Cardiac muscle cell (in vitro differentiated cells and primary cell): Measurements from ENCODE around the gene SELENOF. TPM values are rescaled to one million over a fixed set of nuclear protein-coding genes. Genes with fewer than 3 reads are reported as not detected.

Experiments
- DNase-seq, 2 donors: peaks; one replicate each; pipeline versions ENCODE4 v3.0.0 to v3.0.0-alpha.2; 2010 to 2017; ENCODE audit warnings: low read depth in 1 of 2, low spot score in 1 of 2
- H3K27ac ChIP-seq: fragments of 200-600 bp; sonication (generic); 2 replicates; pipeline ENCODE4 v1.5.1; 2016
- H3K27me3 ChIP-seq: fragments of 200-600 bp; sonication (generic); 2 replicates; pipeline ENCODE4 v1.6.0; 2016; ENCODE audit warnings: control low read depth
- H3K36me3 ChIP-seq: fragments of 200-600 bp; sonication (generic); 2 replicates; pipeline ENCODE4 v1.5.1; 2016; ENCODE audit warnings: control low read depth
- H3K4me1 ChIP-seq: fragments of 200-600 bp; sonication (generic); 2 replicates; pipeline ENCODE4 v1.8.1; 2017; ENCODE audit warnings: low read depth, mild to moderate bottlenecking, mixed run types
- H3K4me3 ChIP-seq: fragments of 200-600 bp; sonication (generic); 2 replicates; pipeline ENCODE4 v1.5.1; 2016; ENCODE audit warnings: mild to moderate bottlenecking
- H3K9me3 ChIP-seq: fragments of 200-600 bp; sonication (generic); 2 replicates; pipeline ENCODE4 v1.5.1; 2017; ENCODE audit warnings: low read depth, mild to moderate bottlenecking, control low read depth
- CTCF ChIP-seq: IDR thresholded peaks from 2 replicates; pipeline ENCODE4 v1.5.1; 2012; ENCODE audit warnings: low read depth, mild to moderate bottlenecking, low read length
- polyA plus RNA-seq: library from polyadenylated mRNA; unstranded; fragments of >200 nt; fragmentation: Nextera tagmentation; extraction: Ambion mirVana; gene quantifications from 2 replicates; pipeline ENCODE4 v1.2.1, GENCODE V29; 2016
- total RNA-seq: library from RNA; depleted of rRNA; stranded (reverse); fragments of >200 nt; gene quantifications from 2 replicates; pipeline ENCODE4 v1.2.3, GENCODE V29; 2016

SELENOF gene
- total and polyA plus RNA-seq, 2 experiments from 2014 or later: 37.6 to 116 TPM

- no peak for DNase-seq
Observed at GRCh38 chr1:86860020-86860419, 53.9 kb downstream of the SELENOF start.

DNA sequence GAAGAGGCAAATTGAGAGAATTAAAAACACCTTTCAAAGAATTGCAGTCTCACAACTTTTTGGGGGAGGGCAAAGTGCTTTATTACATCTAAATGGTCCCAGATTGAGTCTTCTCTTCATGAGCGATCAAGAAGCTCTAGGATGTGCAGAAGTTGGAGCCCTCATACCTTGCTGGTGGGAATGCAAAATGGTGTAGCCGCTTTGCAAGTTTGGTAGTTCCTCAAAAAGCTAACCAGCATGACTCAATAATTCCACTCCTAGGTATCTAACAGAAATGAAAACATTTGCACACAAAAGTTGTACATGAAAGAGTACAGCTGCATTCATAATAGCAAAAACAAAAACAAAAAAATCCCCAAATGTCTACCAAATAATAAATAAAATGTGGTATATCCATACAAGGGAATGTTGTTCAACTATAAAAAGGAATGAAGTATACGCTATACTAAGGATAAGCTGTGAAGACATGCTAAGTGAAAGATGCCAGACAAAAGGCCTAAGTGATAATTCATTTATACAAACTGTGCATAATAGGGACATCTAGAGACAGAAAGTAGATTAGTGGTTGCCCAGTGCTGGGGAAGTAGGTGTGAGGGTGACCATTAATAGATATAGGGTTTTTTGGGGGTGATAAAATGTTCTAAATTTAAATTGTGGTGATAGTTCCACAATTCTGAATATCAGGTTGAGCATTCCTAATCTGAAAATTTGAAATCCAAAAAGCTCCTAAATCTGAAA is 55.2 kb downstream of the SELENOF start:
- Histone ChIP-seq H3K27me3 (no peaks in the 10 kb centered on the region), H3K9me3 (no peaks in the 10 kb centered on the region), H3K4me1 (peaks cover 6% of the 10 kb centered on the region), H3K27ac (no peak overlapping the region), H3K36me3 (peaks cover 5% of the 10 kb centered on the region), H3K4me3 (no peak overlapping the region)
- no peak for TF ChIP-seq CTCF
- no peak for DNase-seq

More at GRCh38 chr1:86860020-86860419, 53.9 kb downstream of the SELENOF start:
- Histone ChIP-seq H3K36me3 (peaks cover 5% of the 10 kb centered on the region), H3K27ac (no peak overlapping the region), H3K4me1 (peaks cover 6% of the 10 kb centered on the region), H3K27me3 (no peaks in the 10 kb centered on the region), H3K9me3 (no peaks in the 10 kb centered on the region), H3K4me3 (no peak overlapping the region)
- TF ChIP-seq CTCF: no peak

DNA sequence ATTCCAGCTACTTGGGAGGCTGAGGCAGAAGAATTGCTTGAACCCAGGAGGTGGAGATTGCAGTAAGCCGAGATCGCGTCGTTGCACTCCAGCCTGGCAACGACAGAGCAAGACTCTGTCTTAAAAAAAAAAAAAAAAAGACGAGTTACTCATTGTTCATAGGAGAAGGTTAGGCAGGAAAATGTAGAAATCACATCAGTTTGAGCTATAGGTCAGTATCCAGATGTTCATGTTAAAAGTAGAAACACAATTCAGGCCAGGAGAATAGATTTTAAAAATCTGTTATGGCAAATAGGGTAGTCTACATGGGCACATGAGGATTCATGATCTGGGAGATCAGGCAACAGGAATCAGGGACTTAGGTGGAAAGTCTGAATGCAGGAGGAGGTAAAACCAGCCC is 57.7 kb downstream of the SELENOF start:
- DNase-seq: no peak
- no peaks in the 10 kb centered on the region for H3K27me3 ChIP-seq
- no peak for TF ChIP-seq CTCF

GRCh38 chr1:86854352-86854751 is 59.6 kb downstream of the SELENOF start:
- Histone ChIP-seq H3K36me3 (no peaks in the 10 kb centered on the region), H3K27me3 (no peaks in the 10 kb centered on the region), H3K4me3 (no peak overlapping the region), H3K9me3 (no peaks in the 10 kb centered on the region), H3K4me1 (no peaks in the 10 kb centered on the region), H3K27ac (no peak overlapping the region)
- no peak for TF ChIP-seq CTCF
- DNase-seq: no peak

More for the DNA sequence above, 57.7 kb downstream of the SELENOF start:
- Histone ChIP-seq H3K9me3 (no peaks in the 10 kb centered on the region), H3K4me3 (no peak overlapping the region), H3K4me1 (no peaks in the 10 kb centered on the region), H3K27ac (no peak overlapping the region), H3K36me3 (no peaks in the 10 kb centered on the region)

GRCh38 chr1:86852782-86853408 is 61.0 kb downstream of the SELENOF start:
- no peak for TF ChIP-seq CTCF
- Histone ChIP-seq H3K36me3 (no peaks in the 10 kb centered on the region), H3K4me1 (no peaks in the 10 kb centered on the region), H3K4me3 (no peak overlapping the region), H3K9me3 (no peaks in the 10 kb centered on the region), H3K27me3 (no peaks in the 10 kb centered on the region), H3K27ac (no peak overlapping the region)
- peak in 1 of 2 donors; percentile 21 for DNase-seq
